GM19023 (cell line): ENCODE measurements around the gene GNMT.
"Not testable (repeated sequence)": the region's sequence is repeated elsewhere in the genome, so short reads cannot be mapped to it uniquely, and the experiment has no call there.

Experiments used
- ATAC-seq: cut with Tn5 transposase; IDR thresholded peaks from one replicate; pipeline ENCODE4 v1.9.1; 2021; ENCODE audit warnings: mild to moderate bottlenecking, moderate library complexity; ENCODE audit not compliant: unreplicated experiment

Gene GNMT

GRCh38 chr6:42940493-42941045 is 20.0 kb upstream of the GNMT start:
- no peak for ATAC-seq

GRCh38 chr6:42941356-42941755 is 19.2 kb upstream of the GNMT start:
- ATAC-seq: not testable (repeated sequence)

DNA sequence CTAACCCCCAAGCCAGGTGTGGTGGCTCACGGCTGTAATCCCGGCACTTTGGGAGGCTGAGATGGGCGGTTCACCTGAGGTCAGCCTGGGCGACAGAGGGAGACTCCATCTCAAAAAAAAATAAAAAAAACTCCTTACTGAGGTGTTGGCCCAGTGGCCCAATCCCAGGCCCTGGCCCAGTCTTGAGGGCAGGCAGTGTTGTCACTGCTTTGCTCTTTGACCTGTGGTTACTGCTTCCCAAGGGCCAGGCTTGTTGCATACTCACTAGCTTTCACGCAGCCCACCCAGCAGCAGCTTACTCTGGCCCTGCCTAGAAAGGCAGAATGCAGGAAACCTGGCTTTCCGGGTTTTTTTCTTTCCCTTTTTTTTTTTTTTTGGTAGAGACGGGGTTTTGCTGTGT is 18.1 kb upstream of the GNMT start:
- ATAC-seq: no peak

- no peak for ATAC-seq
Observed at GRCh38 chr6:42947950-42948349, 12.6 kb upstream of the GNMT start.

- no peak for ATAC-seq
Observed at GRCh38 chr6:42952389-42952788, 8.2 kb upstream of the GNMT start.

GRCh38 chr6:42954405-42954804 is 6.1 kb upstream of the GNMT start:
- ATAC-seq: not testable (repeated sequence)

DNA sequence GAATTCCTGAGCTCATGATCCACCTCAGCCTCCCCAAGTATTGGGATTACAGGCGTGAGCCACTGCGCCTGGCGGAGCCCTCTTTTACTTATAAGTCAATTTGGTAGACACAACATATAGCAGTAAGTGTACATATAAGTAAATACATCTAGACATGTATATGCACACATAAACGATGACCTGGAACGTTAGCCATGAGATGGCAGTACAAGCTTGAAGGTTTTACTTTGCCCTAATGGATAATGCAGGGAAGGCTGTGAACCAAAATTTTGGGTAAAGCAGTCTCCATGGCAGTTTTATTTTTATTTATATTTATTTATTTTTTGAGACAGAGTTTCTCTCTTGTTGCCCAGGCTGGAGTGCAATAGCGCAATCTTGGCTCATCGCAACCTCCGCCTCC is 2.4 kb upstream of the GNMT start:
- ATAC-seq: no peak

- ATAC-seq: no peak
Observed at GRCh38 chr6:42959917-42960242, 674 bp upstream of the GNMT start.

DNA sequence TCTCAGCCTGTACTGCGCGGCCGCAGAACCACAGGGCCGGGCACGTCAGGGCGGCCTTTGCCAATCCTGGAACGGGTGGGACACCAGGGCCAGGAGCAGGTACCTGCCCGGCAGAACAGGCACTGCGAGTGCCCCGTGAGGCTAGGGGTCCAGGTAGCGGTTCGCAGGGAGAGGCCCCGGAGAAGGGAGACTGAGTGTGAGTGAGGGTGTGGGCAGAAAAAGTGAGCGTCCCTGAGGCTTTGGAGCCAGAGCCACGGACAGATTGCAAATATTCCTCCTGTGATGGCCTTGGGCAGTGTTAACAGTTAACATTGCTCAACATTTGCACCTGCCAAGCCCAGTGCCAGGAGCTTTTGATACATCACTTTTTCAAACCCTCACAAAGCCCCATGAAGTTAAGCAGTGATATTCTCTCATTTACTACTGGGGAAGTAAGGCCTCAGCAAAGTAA is 491 bp downstream of the GNMT start:
- no peak for ATAC-seq

DNA sequence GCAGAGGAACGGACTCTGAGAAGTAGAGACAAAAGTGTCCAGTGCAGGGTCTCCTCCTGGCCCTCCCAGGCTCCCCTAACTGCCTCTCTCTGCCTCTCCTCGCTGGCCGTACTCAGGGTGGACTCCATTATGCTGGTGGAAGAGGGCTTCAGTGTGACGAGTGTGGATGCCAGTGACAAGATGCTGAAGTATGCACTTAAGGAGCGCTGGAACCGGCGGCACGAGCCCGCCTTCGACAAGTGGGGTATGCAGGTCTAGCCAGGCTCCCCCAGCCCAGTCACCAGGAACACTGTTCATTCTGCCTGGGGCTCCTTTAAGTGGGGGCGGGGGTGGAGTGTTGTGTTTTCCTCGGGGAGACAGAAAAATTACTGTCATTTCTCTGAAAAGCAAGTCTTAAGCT is 1.5 kb downstream of the GNMT start:
- no peak for ATAC-seq

- ATAC-seq: no peak
Observed at GRCh38 chr6:42962502-42963178, 2.1 kb downstream of the GNMT start.

DNA sequence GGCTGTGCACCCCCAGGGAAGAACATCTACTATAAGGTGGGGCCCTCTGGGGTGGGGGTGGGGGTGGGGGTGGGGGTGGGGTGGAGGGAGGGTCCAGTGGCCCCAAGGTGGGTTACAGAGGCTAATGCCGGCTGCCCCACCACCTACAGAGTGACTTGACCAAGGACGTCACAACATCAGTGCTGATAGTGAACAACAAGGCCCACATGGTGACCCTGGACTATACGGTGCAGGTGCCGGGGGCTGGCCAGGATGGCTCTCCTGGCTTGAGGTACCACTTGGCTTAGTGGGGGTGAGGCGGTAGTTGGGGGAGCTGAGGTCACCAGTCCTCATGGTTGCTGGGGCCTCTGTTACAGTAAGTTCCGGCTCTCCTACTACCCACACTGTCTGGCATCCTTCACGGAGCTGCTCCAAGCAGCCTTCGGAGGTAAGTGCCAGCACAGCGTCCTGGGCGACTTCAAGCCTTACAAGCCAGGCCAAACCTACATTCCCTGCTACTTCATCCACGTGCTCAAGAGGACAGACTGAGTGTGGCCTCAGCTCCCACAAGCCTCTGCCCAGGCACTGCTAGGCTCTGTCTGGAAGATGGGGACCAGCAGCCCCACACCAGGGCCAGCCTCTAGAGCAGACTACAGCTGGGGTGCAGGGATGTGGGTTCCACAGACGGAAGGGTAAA is 2.8 kb downstream of the GNMT start:
- no peak for ATAC-seq

DNA sequence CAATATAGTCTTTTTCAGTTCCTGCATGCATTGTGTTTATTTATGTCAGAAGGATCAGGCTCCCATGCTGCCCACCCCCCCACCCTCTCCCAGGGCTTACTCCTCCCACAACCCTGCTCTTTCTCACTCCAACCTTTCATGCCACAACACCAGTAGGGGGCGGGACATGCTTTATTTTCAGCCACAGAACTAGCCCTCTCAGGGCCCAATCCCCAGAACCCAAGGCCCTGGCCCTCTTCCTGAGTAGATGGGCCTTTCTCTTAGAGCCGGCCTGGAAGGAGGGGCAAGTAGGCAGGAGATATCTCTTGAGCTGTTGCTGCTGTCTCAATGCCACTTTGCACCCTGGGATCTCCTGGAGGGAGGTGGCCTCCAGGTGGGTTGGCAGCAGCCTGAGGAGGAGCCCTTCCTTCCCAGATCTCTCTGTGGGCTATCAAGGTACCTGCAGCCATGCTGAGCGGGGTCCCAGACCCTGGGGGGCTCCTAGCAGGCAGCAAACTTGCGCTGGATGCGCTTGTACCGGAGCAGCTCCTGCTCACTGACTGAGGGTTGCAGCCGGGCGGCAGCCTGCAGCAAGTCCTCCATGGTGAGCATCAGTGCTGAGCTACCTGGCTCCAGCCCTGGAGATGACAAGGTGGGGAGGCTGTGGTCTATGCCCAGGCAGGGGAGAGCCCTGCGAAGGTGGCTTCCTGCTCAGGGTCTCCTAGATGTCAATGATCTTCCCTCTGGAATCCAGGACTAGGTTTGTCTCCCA is 3.5 kb downstream of the GNMT start:
- no peak for ATAC-seq

DNA sequence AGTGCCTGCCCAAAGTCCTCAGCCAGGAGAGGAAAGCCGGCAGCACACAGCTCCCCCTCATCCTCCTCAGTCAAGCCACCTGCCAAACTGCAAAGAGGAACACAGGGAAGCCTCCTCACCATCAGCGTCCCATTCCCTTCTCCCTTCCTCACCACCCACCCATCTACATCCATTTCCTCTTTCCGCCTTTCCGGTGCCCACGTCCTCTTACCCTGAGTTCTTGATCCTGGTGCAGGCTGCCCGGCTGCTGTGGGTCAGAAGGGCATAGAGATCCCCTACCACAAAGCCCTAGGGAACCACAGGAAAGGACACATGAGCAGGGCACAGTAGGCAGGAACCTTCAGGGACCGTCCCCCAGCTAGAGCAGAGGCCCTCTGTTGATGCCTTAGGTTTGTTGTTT is 6.0 kb downstream of the GNMT start:
- ATAC-seq: no peak

GRCh38 chr6:42967228-42967627 is 6.7 kb downstream of the GNMT start:
- no peak for ATAC-seq

GRCh38 chr6:42968126-42968701 is 7.7 kb downstream of the GNMT start:
- ATAC-seq: no peak

GRCh38 chr6:42968783-42969182 is 8.2 kb downstream of the GNMT start:
- no peak for ATAC-seq

DNA sequence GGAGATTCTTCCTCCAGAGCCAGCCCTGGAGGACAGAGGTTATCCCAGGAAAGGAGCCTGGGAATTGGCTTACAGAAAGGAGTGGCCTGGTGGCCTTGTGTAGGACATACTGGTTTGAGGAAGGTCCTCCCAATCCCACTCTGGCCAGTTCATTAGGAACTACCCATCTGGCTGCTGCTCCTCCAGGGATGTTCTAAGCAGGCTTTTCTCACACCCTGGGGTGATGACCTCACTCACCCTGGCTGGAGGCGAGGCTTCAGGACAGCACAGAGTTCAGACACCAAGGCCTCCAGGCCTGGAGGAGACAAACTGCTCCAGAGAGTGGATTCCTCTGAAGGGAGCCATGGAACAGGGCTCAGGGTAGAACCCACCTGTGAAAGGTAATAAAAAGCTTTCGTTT is 8.9 kb downstream of the GNMT start:
- ATAC-seq: no peak

DNA sequence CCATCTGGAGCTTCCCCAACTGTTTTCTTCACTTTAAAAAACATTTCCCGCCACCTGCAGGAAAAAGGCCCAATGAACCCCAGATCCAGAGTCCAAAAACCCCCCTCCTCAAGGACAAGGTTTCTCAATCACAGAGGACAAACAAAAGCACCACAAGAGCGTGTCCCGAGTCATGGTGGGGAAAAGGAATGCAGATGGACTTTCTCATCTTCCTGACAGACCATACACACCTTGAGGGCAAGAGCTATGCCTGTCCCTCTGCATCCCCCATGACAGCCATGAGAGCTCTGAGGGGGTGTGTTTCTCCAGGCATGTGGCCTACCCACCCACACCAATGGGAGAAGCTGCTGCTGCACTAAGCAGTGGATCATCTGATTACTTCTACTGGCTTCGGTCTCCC is 9.4 kb downstream of the GNMT start:
- ATAC-seq: no peak

DNA sequence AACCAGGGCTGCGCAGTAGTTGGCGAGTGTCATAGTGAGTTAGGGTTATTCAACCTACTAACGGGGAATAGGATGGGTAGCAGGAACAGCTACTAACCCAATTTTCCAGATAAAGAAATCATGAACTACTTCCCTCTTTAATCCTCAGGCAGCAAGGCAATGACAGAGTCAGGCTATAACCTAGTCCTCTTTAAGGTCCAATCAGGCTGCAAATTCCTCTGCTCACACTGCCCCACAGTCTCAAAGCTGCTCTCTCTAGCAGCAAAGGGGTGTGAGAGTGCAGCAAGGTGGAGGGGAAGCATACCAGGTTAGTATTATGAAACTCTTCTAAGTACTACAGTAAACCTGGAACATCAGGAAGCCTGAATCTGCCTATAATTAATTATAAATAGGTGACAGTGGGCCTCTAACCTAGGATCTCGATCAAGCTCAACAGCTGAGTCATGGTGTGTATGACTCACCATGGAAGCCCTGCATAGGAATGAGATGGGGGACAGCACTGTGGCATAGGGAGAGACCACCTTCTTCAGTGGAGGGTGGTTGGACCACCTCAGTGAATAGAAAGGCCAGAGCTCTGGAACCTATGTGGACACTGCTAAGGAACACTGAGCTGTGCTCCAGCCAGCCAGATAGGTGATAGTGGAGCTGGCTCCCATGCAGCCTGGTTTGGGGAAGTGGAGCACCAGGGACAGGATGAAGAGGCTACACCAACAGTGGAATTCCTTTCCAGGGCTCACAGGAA is 10.5 kb downstream of the GNMT start:
- ATAC-seq: no peak
